Ishikawa (cell line): ENCODE measurements around the gene EN1.

Source experiments
- FOXM1 ChIP-seq: IDR thresholded peaks from 2 replicates; pipeline ENCODE4 v1.6.1; 2012; ENCODE audit warnings: low read depth, borderline replicate concordance
- RAD21 ChIP-seq: IDR thresholded peaks from 2 replicates; pipeline ENCODE4 v1.6.1; 2012; ENCODE audit warnings: low read depth
- TEAD4 ChIP-seq: IDR thresholded peaks from 2 replicates; pipeline ENCODE4 v1.6.1; 2012

DNA sequence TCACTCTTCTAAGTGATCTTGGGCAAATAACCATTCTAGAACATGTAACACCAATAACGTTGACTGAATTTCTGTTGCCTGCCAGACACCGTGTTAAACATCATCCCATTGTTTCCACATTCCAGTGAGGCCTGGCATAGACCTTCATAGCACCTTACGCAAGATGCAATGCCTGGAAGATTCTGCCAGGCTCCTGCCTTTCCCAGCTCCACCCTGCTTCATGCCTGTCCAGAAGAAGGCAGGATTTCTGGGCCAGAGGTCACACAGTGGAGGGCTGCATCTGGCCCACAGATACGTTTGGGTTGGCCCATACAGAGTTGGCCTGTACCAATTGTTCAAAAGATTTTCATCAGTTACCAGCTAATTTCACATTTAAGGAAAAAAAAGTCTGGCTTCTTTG lies 46.3 kb downstream of the EN1 start:
- no peak for TF ChIP-seq TEAD4
- no peak for TF ChIP-seq RAD21
- TF ChIP-seq FOXM1 = no peak
